Measurements from ENCODE around the gene YARS1.

GRCh38 chr1:32855861-32856617 lies 38.9 kb upstream of the YARS1 start:
- TF ChIP-seq POLR2A (IDR thresholded peaks at IDR 0.05; ENCODE audit: low read length) (no peak), GATA1 (IDR thresholded peaks at IDR 0.05; ENCODE audit: low read depth, low read length) (no peak)
